Measurements from ENCODE around the gene HOXA13. TPM values are rescaled to one million over a fixed set of nuclear protein-coding genes. Genes with fewer than 3 reads are reported as not detected.

HOXA13 gene
- total RNA-seq, 4 donors from 2014 or later: not detected

- H3K4me1 ChIP-seq: peaks cover 24 to 58% (median 54%) of the 10 kb centered on the region in 4 donors
- H3K27me3 ChIP-seq: peaks cover 10 to 100% (median 87%) of the 10 kb centered on the region in 4 donors
- WGBS: 24% methylated on average over 18 of the region's 18 CpGs
- no peak for DNase-seq (ENCODE audit: extremely low spot score)
- H3K9me3 ChIP-seq: no peaks in the 10 kb centered on the region
- intact Hi-C loops (cut with DNase I): loop anchor here (5.0 to 10.0 kb wide), 4 partner anchors 725 to 1075 kb away; no protein-coding TSS in a partner anchor
- no peaks in the 10 kb centered on the region for H3K36me3 ChIP-seq
- no peak overlapping the region for H3K4me3 ChIP-seq
- no peak overlapping the region for H3K27ac ChIP-seq (replicated peaks in 1 of 4)
- TF ChIP-seq EP300 (IDR thresholded peaks at IDR 0.05): no peak
- TF ChIP-seq POLR2A (IDR thresholded peaks at IDR 0.05; ENCODE audit: low read depth): no peak
- TF ChIP-seq, protein P1, sequence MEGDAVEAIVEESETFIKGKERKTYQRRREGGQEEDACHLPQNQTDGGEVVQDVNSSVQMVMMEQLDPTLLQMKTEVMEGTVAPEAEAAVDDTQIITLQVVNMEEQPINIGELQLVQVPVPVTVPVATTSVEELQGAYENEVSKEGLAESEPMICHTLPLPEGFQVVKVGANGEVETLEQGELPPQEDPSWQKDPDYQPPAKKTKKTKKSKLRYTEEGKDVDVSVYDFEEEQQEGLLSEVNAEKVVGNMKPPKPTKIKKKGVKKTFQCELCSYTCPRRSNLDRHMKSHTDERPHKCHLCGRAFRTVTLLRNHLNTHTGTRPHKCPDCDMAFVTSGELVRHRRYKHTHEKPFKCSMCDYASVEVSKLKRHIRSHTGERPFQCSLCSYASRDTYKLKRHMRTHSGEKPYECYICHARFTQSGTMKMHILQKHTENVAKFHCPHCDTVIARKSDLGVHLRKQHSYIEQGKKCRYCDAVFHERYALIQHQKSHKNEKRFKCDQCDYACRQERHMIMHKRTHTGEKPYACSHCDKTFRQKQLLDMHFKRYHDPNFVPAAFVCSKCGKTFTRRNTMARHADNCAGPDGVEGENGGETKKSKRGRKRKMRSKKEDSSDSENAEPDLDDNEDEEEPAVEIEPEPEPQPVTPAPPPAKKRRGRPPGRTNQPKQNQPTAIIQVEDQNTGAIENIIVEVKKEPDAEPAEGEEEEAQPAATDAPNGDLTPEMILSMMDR (IDR thresholded peaks at IDR 0.05): no peak
- no peak for TF ChIP-seq POLR2AphosphoS5 (IDR thresholded peaks at IDR 0.05)
Measured at GRCh38 chr7:27197137-27198042, 2.5 kb downstream of the HOXA13 start.

- H3K27me3 ChIP-seq: peaks cover 10 to 100% (median 85%) of the 10 kb centered on the region in 4 donors
- H3K36me3 ChIP-seq: no peaks in the 10 kb centered on the region
- DNase-seq (ENCODE audit: extremely low spot score): no peak
- no peaks in the 10 kb centered on the region for H3K9me3 ChIP-seq
- peaks cover 28 to 54% (median 50%) of the 10 kb centered on the region in 4 donors for H3K4me1 ChIP-seq
- intact Hi-C loops (cut with DNase I): loop anchor here (5.0 to 10.0 kb wide), 4 partner anchors 726 to 1076 kb away; no protein-coding TSS in a partner anchor
- no peak overlapping the region for H3K27ac ChIP-seq (replicated peaks in 1 of 4)
- H3K4me3 ChIP-seq: no peak overlapping the region
- TF ChIP-seq, protein P1 (IDR thresholded peaks at IDR 0.05): peak; percentile 61 to 70 (median 66)
- no peak for TF ChIP-seq POLR2A (IDR thresholded peaks at IDR 0.05; ENCODE audit: low read depth)
- TF ChIP-seq POLR2AphosphoS5 (IDR thresholded peaks at IDR 0.05): peak in 1 of 2 donors; percentile 22
- no peak for TF ChIP-seq EP300 (IDR thresholded peaks at IDR 0.05)
- WGBS: 4% methylated on average over 6 of the region's 6 CpGs
Measured at GRCh38 chr7:27196287-27196767, 3.6 kb downstream of the HOXA13 start.

- TF ChIP-seq, protein P1 (IDR thresholded peaks at IDR 0.05): no peak
- TF ChIP-seq EP300 (IDR thresholded peaks at IDR 0.05) (no peak), POLR2A (IDR thresholded peaks at IDR 0.05; ENCODE audit: low read depth) (no peak), POLR2AphosphoS5 (IDR thresholded peaks at IDR 0.05) (no peak)
- no peaks in the 10 kb centered on the region for H3K9me3 ChIP-seq
- peaks cover 10 to 100% (median 88%) of the 10 kb centered on the region in 4 donors for H3K27me3 ChIP-seq
- DNase-seq (ENCODE audit: extremely low spot score): no peak
- 33% methylated on average over 9 of the region's 9 CpGs for WGBS
- intact Hi-C loops (cut with DNase I): loop anchor here (5.0 to 10.0 kb wide), 4 partner anchors 727 to 1077 kb away; no protein-coding TSS in a partner anchor
- no peak overlapping the region for H3K27ac ChIP-seq (replicated peaks in 1 of 4)
- H3K36me3 ChIP-seq: no peaks in the 10 kb centered on the region
- no peak overlapping the region for H3K4me3 ChIP-seq
- H3K4me1 ChIP-seq: peaks cover 20 to 39% (median 35%) of the 10 kb centered on the region in 4 donors
Measured at GRCh38 chr7:27194686-27195379, 5.1 kb downstream of the HOXA13 start.

DNA sequence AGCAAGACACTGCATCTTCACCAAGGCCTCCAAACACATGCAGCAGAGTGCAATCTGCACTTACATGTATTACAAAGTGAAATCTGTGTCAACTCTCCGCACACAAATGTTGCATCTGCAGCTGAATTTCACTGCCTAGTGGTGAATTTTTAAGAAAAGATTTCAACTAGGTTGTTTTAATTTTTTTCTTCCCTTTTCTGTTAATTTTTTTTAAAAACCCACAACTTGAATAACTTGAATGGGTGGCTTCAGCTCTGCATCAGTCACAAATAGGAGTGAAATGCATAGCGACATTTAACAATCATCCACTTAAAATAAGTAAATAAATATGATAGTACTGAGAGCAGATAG lies 5.9 kb downstream of the HOXA13 start:
- H3K4me3 ChIP-seq: no peak overlapping the region
- WGBS: 27% methylated on average over 2 of the region's 2 CpGs

More for the DNA sequence above, 5.9 kb downstream of the HOXA13 start:
- H3K27ac ChIP-seq (replicated peaks in 1 of 4): no peak overlapping the region
- TF ChIP-seq, protein P1 (IDR thresholded peaks at IDR 0.05): no peak
- TF ChIP-seq EP300 (IDR thresholded peaks at IDR 0.05) (no peak), POLR2A (IDR thresholded peaks at IDR 0.05; ENCODE audit: low read depth) (no peak), POLR2AphosphoS5 (IDR thresholded peaks at IDR 0.05) (no peak)
- no peak for DNase-seq (ENCODE audit: extremely low spot score)
- peaks cover 6 to 100% (median 92%) of the 10 kb centered on the region in 4 donors for H3K27me3 ChIP-seq
- intact Hi-C loops (cut with DNase I): loop anchor here (10.0 kb wide), 2 partner anchors 831 to 901 kb away; no protein-coding TSS in a partner anchor
- peaks cover 19 to 37% (median 34%) of the 10 kb centered on the region in 4 donors for H3K4me1 ChIP-seq
- no peaks in the 10 kb centered on the region for H3K36me3 ChIP-seq
- H3K9me3 ChIP-seq: no peaks in the 10 kb centered on the region
